Trophoblast cell (in vitro differentiated cells and primary cell): ENCODE measurements around the gene HMGB4.
A peak's percentile ranks its signal among the peaks of the same experiment; 100 is the strongest.

ENCODE experiments used
- DNase-seq, 2 donors: peaks; one replicate each; pipeline ENCODE4 v3.0.0-alpha.2; 2016
- H2AFZ ChIP-seq: 2 replicates; pipeline ENCODE4 v1.6.1; 2013; ENCODE audit warnings: low read length, moderate library complexity, mild to moderate bottlenecking; ENCODE audit not compliant: insufficient read depth, poor library complexity
- H2AK5ac ChIP-seq: 2 replicates; pipeline ENCODE4 v1.6.1; 2013; ENCODE audit warnings: mild to moderate bottlenecking, low read length
- H2BK120ac ChIP-seq: 2 replicates; pipeline ENCODE4 v1.6.1; 2013; ENCODE audit warnings: low read length, mild to moderate bottlenecking, moderate library complexity; ENCODE audit not compliant: insufficient read depth, poor library complexity
- H2BK12ac ChIP-seq: 2 replicates; pipeline ENCODE4 v1.6.1; 2013; ENCODE audit warnings: mild to moderate bottlenecking, low read length, moderate library complexity
- H2BK5ac ChIP-seq: 2 replicates; pipeline ENCODE4 v1.6.1; 2013; ENCODE audit warnings: low read length, low read depth, moderate library complexity, mild to moderate bottlenecking; ENCODE audit not compliant: poor library complexity
- H3K14ac ChIP-seq: 2 replicates; pipeline ENCODE4 v1.6.1; 2013; ENCODE audit warnings: mild to moderate bottlenecking, low read length
- H3K18ac ChIP-seq: 2 replicates; pipeline ENCODE4 v1.6.1; 2013; ENCODE audit warnings: mild to moderate bottlenecking, low read length
- H3K23ac ChIP-seq: 2 replicates; pipeline ENCODE4 v1.6.1; 2013; ENCODE audit warnings: low read length
- H3K27ac ChIP-seq: 2 replicates; pipeline ENCODE4 v1.5.1; 2013; ENCODE audit warnings: low read depth, mild to moderate bottlenecking, inconsistent platforms, low read length, moderate library complexity
- H3K27me3 ChIP-seq: 2 replicates; pipeline ENCODE4 v1.6.1; 2013; ENCODE audit warnings: inconsistent platforms, mild to moderate bottlenecking, low read length, moderate library complexity; ENCODE audit not compliant: insufficient read depth
- H3K36me3 ChIP-seq, 2 experiments: 1 replicate in 1 of 2; 2 replicates in 1 of 2; pipeline ENCODE4 v1.6.1; 2013; ENCODE audit warnings: low read length in 2 of 2, mild to moderate bottlenecking in 2 of 2, moderate library complexity in 1 of 2; ENCODE audit not compliant: insufficient read depth in 2 of 2, control insufficient read depth in 1 of 2
- H3K4ac ChIP-seq: 2 replicates; pipeline ENCODE4 v1.6.1; 2013; ENCODE audit warnings: low read depth, mild to moderate bottlenecking, low read length, moderate library complexity
- H3K4me1 ChIP-seq, 2 experiments: 1 replicate in 1 of 2; 2 replicates in 1 of 2; pipeline ENCODE4 v1.6.1; 2013; ENCODE audit warnings: low read length in 2 of 2, mild to moderate bottlenecking in 2 of 2, moderate library complexity in 1 of 2; ENCODE audit not compliant: insufficient read depth in 2 of 2, control insufficient read depth in 1 of 2
- H3K4me2 ChIP-seq: 2 replicates; pipeline ENCODE4 v1.6.1; 2013; ENCODE audit warnings: inconsistent platforms, mild to moderate bottlenecking, low read length, moderate library complexity
- H3K4me3 ChIP-seq: 2 replicates; pipeline ENCODE4 v1.5.1; 2013; ENCODE audit warnings: mild to moderate bottlenecking, low read depth, low read length, inconsistent platforms
- H3K79me1 ChIP-seq: one replicate; pipeline ENCODE4 v1.6.1; 2013; ENCODE audit warnings: low read length
- H3K79me2 ChIP-seq: 2 replicates; pipeline ENCODE4 v1.6.1; 2013; ENCODE audit warnings: low read length, mild to moderate bottlenecking; ENCODE audit not compliant: control insufficient read depth, insufficient read depth, poor library complexity
- H3K9ac ChIP-seq: 2 replicates; pipeline ENCODE4 v1.6.1; 2013; ENCODE audit warnings: mild to moderate bottlenecking, low read length
- H3K9me3 ChIP-seq: 2 replicates; pipeline ENCODE4 v1.6.1; 2013; ENCODE audit warnings: low read depth, mild to moderate bottlenecking, control low read depth, inconsistent platforms, low read length; ENCODE audit not compliant: insufficient read depth
- H4K12ac ChIP-seq: 2 replicates; pipeline ENCODE4 v1.6.1; 2013; ENCODE audit warnings: low read depth, mild to moderate bottlenecking, low read length, moderate library complexity
- H4K8ac ChIP-seq: 2 replicates; pipeline ENCODE4 v1.6.1; 2013; ENCODE audit warnings: low read depth, mild to moderate bottlenecking, low read length, moderate library complexity
- H4K91ac ChIP-seq: one replicate; pipeline ENCODE4 v1.6.1; 2013; ENCODE audit warnings: low read depth, mild to moderate bottlenecking, low read length, moderate library complexity
- WGBS: extraction: QIAGEN DNeasy Blood & Tissue Kit; methylation state at CpG from one replicate; pipeline ENCODE4 v1.1.7; 2013; ENCODE audit warnings: missing lambda C conversion rate; ENCODE audit not compliant: insufficient read length, insufficient coverage; ENCODE audit errors: extremely low coverage; 5-methylcytosine and 5-hydroxymethylcytosine counted together

HMGB4 gene

GRCh38 chr1:33866281-33866680, 2.4 kb downstream of the HMGB4 start:
- no peaks in the 10 kb centered on the region for H3K36me3 ChIP-seq
- H3K14ac ChIP-seq: no peak overlapping the region
- H2BK12ac ChIP-seq: no peak overlapping the region
- H3K4me3 ChIP-seq: no peak overlapping the region
- H2BK120ac ChIP-seq: no peak overlapping the region
- no peaks in the 10 kb centered on the region for H3K79me2 ChIP-seq
- DNase-seq: peak; percentile 48 to 65
- no peak overlapping the region for H4K8ac ChIP-seq
- H3K27me3 ChIP-seq: no peaks in the 10 kb centered on the region
- H3K9me3 ChIP-seq: no peaks in the 10 kb centered on the region
- H2AFZ ChIP-seq: no peak overlapping the region
- H2AK5ac ChIP-seq: no peak overlapping the region
- no peak overlapping the region for H4K12ac ChIP-seq
- H3K4me1 ChIP-seq: no peaks in the 10 kb centered on the region
- no CpG with 5 or more reads among the region's 6 CpGs for WGBS
- H3K27ac ChIP-seq: no peak overlapping the region
- no peak overlapping the region for H3K4ac ChIP-seq
- no peak overlapping the region for H4K91ac ChIP-seq
- H3K23ac ChIP-seq: no peak overlapping the region
- H3K9ac ChIP-seq: no peak overlapping the region
- no peak overlapping the region for H3K18ac ChIP-seq
- H3K79me1 ChIP-seq: no peaks in the 10 kb centered on the region
- H2BK5ac ChIP-seq: no peak overlapping the region
- no peak overlapping the region for H3K4me2 ChIP-seq

- no peaks in the 10 kb centered on the region for H3K79me1 ChIP-seq
- DNase-seq: no peak
- H2AK5ac ChIP-seq: no peak overlapping the region
- H3K4me1 ChIP-seq: no peaks in the 10 kb centered on the region
- H3K23ac ChIP-seq: no peak overlapping the region
- H3K27ac ChIP-seq: no peak overlapping the region
- H3K9ac ChIP-seq: no peak overlapping the region
- H4K12ac ChIP-seq: no peak overlapping the region
- H3K4ac ChIP-seq: no peak overlapping the region
- H3K4me3 ChIP-seq: no peak overlapping the region
- H4K91ac ChIP-seq: no peak overlapping the region
- no peak overlapping the region for H2BK5ac ChIP-seq
- H2BK120ac ChIP-seq: no peak overlapping the region
- H3K14ac ChIP-seq: no peak overlapping the region
- no peak overlapping the region for H3K4me2 ChIP-seq
- no peak overlapping the region for H2BK12ac ChIP-seq
- H3K27me3 ChIP-seq: no peaks in the 10 kb centered on the region
- H4K8ac ChIP-seq: no peak overlapping the region
- no peaks in the 10 kb centered on the region for H3K79me2 ChIP-seq
- no peaks in the 10 kb centered on the region for H3K36me3 ChIP-seq
- no CpG with 5 or more reads among the region's 1 CpG for WGBS
- no peak overlapping the region for H2AFZ ChIP-seq
- H3K18ac ChIP-seq: no peak overlapping the region
- no peaks in the 10 kb centered on the region for H3K9me3 ChIP-seq
Measured at GRCh38 chr1:33867684-33868083, 3.8 kb downstream of the HMGB4 start.

DNA sequence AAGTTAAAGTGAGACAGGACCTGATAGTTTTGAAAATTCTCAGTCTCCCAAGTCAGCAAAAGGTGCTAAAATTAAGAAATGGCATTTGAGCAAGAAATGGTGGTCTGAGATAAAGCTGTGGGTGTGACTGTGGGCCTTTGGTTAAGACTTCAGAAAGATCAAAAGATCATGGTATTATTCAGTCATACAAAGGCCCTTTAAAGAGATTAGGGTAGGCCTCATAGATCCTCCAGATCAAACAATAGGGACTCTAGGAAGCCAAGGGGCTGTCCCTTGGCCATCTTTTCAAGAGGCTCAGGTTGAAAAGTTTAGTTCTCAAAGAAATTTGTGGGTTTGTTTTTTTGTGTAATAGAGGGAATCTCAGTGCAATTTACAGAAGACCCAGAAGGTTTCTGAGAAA, 8.4 kb downstream of the HMGB4 start:
- no peak overlapping the region for H2AK5ac ChIP-seq
- no peaks in the 10 kb centered on the region for H3K4me1 ChIP-seq
- no peaks in the 10 kb centered on the region for H3K36me3 ChIP-seq
- no peak overlapping the region for H3K9ac ChIP-seq
- H3K79me1 ChIP-seq: no peaks in the 10 kb centered on the region
- no peak overlapping the region for H4K91ac ChIP-seq
- no peaks in the 10 kb centered on the region for H3K79me2 ChIP-seq
- DNase-seq: no peak
- no peak overlapping the region for H2BK120ac ChIP-seq
- no peaks in the 10 kb centered on the region for H3K9me3 ChIP-seq
- no peak overlapping the region for H4K8ac ChIP-seq
- H3K4me2 ChIP-seq: no peak overlapping the region
- H3K4ac ChIP-seq: no peak overlapping the region
- no peak overlapping the region for H3K27ac ChIP-seq
- H3K4me3 ChIP-seq: no peak overlapping the region
- no peak overlapping the region for H3K14ac ChIP-seq
- H3K23ac ChIP-seq: no peak overlapping the region
- no peaks in the 10 kb centered on the region for H3K27me3 ChIP-seq
- H2BK5ac ChIP-seq: no peak overlapping the region
- H2BK12ac ChIP-seq: no peak overlapping the region
- no peak overlapping the region for H4K12ac ChIP-seq
- H2AFZ ChIP-seq: no peak overlapping the region
- no peak overlapping the region for H3K18ac ChIP-seq

DNA sequence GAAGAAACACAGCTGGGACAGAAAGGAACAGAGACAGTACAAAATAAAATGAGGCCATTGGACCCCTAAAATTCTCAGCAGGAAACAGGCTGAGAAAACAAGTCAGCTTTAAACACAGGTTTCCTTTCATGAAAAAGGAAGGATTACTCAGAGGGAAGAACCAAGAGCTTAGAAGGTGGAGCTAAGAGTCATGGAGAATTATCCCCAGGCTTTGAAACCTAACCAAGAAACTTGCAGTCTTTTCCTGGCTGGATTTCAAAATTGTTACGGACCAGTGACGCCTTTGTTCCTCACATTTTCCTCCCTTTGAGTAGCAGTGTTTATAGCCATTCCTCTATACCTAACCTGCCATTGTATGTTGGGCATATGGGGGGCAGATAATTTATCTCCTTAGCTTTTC, 8.8 kb downstream of the HMGB4 start:
- Histone ChIP-seq H3K4me1 (no peaks in the 10 kb centered on the region), H4K91ac (no peak overlapping the region), H3K23ac (no peak overlapping the region), H3K36me3 (no peaks in the 10 kb centered on the region), H2AK5ac (no peak overlapping the region), H2BK12ac (no peak overlapping the region), H3K79me2 (no peaks in the 10 kb centered on the region), H3K14ac (no peak overlapping the region), H3K18ac (no peak overlapping the region), H2AFZ (no peak overlapping the region), H4K8ac (no peak overlapping the region), H3K9ac (no peak overlapping the region), H3K9me3 (no peaks in the 10 kb centered on the region), H3K4me2 (no peak overlapping the region), H4K12ac (no peak overlapping the region), H3K4me3 (no peak overlapping the region), H2BK5ac (no peak overlapping the region), H3K27me3 (no peaks in the 10 kb centered on the region), H3K27ac (no peak overlapping the region), H3K79me1 (no peaks in the 10 kb centered on the region), H2BK120ac (no peak overlapping the region), H3K4ac (no peak overlapping the region)
- no CpG with 5 or more reads among the region's 2 CpGs for WGBS
- DNase-seq: no peak

DNA sequence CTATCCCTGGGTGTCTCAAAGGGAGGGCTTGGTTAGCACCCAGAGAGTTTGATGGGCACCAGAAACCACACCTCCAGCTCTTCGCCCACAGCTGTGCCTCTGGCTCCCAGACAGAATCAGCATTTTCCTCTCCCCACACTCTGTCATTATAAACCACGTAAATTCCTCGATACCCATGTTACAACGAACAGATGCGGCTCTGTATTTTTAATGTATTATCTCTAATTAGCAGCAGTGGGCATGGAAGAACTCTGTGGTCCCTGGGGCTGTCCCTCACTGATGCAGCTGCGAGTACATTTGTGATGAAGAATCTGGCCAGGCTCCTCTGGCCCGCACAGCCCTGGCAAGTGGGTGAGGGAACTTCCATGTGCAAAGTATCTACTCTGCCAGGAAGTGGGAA, 10.8 kb downstream of the HMGB4 start:
- Histone ChIP-seq H3K27ac (no peak overlapping the region), H3K4ac (no peak overlapping the region), H3K27me3 (no peaks in the 10 kb centered on the region), H3K4me1 (no peaks in the 10 kb centered on the region), H3K23ac (no peak overlapping the region), H4K8ac (no peak overlapping the region), H2AK5ac (no peak overlapping the region), H3K79me2 (no peaks in the 10 kb centered on the region), H3K18ac (no peak overlapping the region), H3K4me2 (no peak overlapping the region), H4K12ac (no peak overlapping the region), H3K4me3 (no peak overlapping the region), H3K9me3 (no peaks in the 10 kb centered on the region), H3K14ac (no peak overlapping the region), H3K36me3 (no peaks in the 10 kb centered on the region), H4K91ac (no peak overlapping the region), H2BK5ac (no peak overlapping the region), H2BK120ac (no peak overlapping the region), H3K9ac (no peak overlapping the region), H2AFZ (no peak overlapping the region), H3K79me1 (no peaks in the 10 kb centered on the region), H2BK12ac (no peak overlapping the region)
- no peak for DNase-seq
- WGBS: no CpG with 5 or more reads among the region's 7 CpGs
